H1 (cell line): Measurements from ENCODE around the gene GLG1.

ENCODE experiments used
- CHD2 ChIP-seq: IDR thresholded peaks from 2 replicates; pipeline ENCODE4 v1.6.1; 2012; ENCODE audit warnings: low read length, improper control_type of control experiment
- CREB1 ChIP-seq: IDR thresholded peaks from 2 replicates; pipeline ENCODE4 v1.6.1; 2012; ENCODE audit warnings: inconsistent platforms
- EZH2 ChIP-seq: fragments of 200-600 bp; sonication (generic); IDR thresholded peaks from 2 replicates; pipeline ENCODE4 v1.7.1; 2012; ENCODE audit warnings: low read depth, mild to moderate bottlenecking, moderate library complexity, low read length, inconsistent platforms; ENCODE audit not compliant: severe bottlenecking
- GTF2F1 ChIP-seq: IDR thresholded peaks from 2 replicates; pipeline ENCODE4 v1.6.1; 2012; ENCODE audit warnings: low read depth, low read length, improper control_type of control experiment, borderline replicate concordance
- JUND ChIP-seq: IDR thresholded peaks from 2 replicates; pipeline ENCODE4 v1.6.1; 2011; ENCODE audit warnings: mild to moderate bottlenecking, improper control_type of control experiment, low read length
- KDM1A ChIP-seq: fragments of 200-600, 300-600 bp; sonication (generic); IDR thresholded peaks from 2 replicates; pipeline ENCODE4 v1.7.1; 2016; ENCODE audit warnings: mild to moderate bottlenecking, low read length, borderline replicate concordance
- POLR2A ChIP-seq, 2 experiments: IDR thresholded peaks; 1 replicate in 1 of 2; 2 replicates in 1 of 2; pipeline ENCODE4 v1.6.1; 2011; ENCODE audit warnings: low read depth in 2 of 2, low read length in 2 of 2, mild to moderate bottlenecking in 2 of 2; ENCODE audit errors: control extremely low read depth in 1 of 2
- POLR2AphosphoS5 ChIP-seq: IDR thresholded peaks from 2 replicates; pipeline ENCODE4 v1.6.1; 2011; ENCODE audit warnings: low read depth, low read length
- TF ChIP-seq, protein P1 (sequence below), 3 experiments: IDR thresholded peaks; 1 replicate in 2 of 3; 2 replicates in 1 of 3; pipeline versions ENCODE4 v1.5.1 to v1.6.1; 2011; ENCODE audit warnings: low read length in 3 of 3, mild to moderate bottlenecking in 3 of 3, inconsistent platforms in 2 of 3, low read depth in 1 of 3, moderate library complexity in 1 of 3; ENCODE audit not compliant: insufficient read depth in 1 of 3; ENCODE audit errors: control extremely low read depth in 1 of 3

DNA sequence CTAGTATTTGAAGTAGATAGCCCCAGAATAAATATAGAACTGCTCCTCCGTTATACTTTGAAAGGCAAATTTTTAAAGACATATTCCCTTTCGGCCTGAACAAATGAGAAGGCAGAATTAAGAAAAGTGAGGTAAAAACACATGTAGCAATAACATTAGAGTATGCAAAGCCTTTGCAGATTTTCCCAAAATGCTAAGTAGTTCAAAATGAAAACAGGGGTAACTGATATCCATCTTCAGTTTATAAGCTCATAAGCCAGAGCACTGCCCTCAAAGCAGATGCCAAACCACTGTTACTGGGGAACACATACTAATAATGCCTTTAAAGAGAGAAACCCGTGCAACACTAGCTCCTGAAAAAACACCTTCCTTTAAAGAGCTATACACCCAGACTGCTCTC, 134.4 kb downstream of the GLG1 start:
- no peak for TF ChIP-seq CREB1
- TF ChIP-seq, protein P1, sequence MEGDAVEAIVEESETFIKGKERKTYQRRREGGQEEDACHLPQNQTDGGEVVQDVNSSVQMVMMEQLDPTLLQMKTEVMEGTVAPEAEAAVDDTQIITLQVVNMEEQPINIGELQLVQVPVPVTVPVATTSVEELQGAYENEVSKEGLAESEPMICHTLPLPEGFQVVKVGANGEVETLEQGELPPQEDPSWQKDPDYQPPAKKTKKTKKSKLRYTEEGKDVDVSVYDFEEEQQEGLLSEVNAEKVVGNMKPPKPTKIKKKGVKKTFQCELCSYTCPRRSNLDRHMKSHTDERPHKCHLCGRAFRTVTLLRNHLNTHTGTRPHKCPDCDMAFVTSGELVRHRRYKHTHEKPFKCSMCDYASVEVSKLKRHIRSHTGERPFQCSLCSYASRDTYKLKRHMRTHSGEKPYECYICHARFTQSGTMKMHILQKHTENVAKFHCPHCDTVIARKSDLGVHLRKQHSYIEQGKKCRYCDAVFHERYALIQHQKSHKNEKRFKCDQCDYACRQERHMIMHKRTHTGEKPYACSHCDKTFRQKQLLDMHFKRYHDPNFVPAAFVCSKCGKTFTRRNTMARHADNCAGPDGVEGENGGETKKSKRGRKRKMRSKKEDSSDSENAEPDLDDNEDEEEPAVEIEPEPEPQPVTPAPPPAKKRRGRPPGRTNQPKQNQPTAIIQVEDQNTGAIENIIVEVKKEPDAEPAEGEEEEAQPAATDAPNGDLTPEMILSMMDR (IDR thresholded peaks at IDR 0.05; ENCODE audit: control extremely low read depth in 1 of 3, insufficient read depth in 1 of 3, low read depth in 1 of 3, low read length in 3 of 3): no peak
- no peak for TF ChIP-seq KDM1A
- TF ChIP-seq JUND: no peak
- TF ChIP-seq GTF2F1: no peak
- no peak for TF ChIP-seq EZH2
- no peak for TF ChIP-seq POLR2AphosphoS5
- no peak for TF ChIP-seq CHD2
- TF ChIP-seq POLR2A (IDR thresholded peaks at IDR 0.05; ENCODE audit: control extremely low read depth in 1 of 2, low read depth in 2 of 2, low read length in 2 of 2): no peak
